GM10266 (cell line): ENCODE results near the gene PPP1R18.

Experiments used
- DNase-seq: peaks from one replicate; pipeline ENCODE4 v3.0.0; 2012; ENCODE audit errors: extremely low spot score
- CTCF ChIP-seq: IDR thresholded peaks from 2 replicates; pipeline ENCODE4 v1.5.1; 2012; ENCODE audit warnings: mild to moderate bottlenecking, low read depth; ENCODE audit not compliant: control insufficient read depth, insufficient read depth; ENCODE audit errors: missing control alignments

PPP1R18 gene

GRCh38 chr6:30683980-30684338 lies 2.5 kb downstream of the PPP1R18 start:
- TF ChIP-seq CTCF = no peak
- DNase-seq = no peak

- TF ChIP-seq CTCF = no peak
- peak; percentile 6 for DNase-seq
Measured at GRCh38 chr6:30683183-30683979, 3.1 kb downstream of the PPP1R18 start.

GRCh38 chr6:30682143-30683117 lies 4.0 kb downstream of the PPP1R18 start:
- TF ChIP-seq CTCF = no peak
- DNase-seq = peak; percentile 81

GRCh38 chr6:30681766-30682142 lies 4.7 kb downstream of the PPP1R18 start:
- peak; percentile 7 for DNase-seq
- no peak for TF ChIP-seq CTCF

GRCh38 chr6:30679765-30680535 lies 6.5 kb downstream of the PPP1R18 start:
- DNase-seq = no peak
- no peak for TF ChIP-seq CTCF

- peak; percentile 82 for DNase-seq
- peak; percentile 99 for TF ChIP-seq CTCF
Measured at GRCh38 chr6:30678964-30679726, 7.3 kb downstream of the PPP1R18 start.
